Measurements from ENCODE around the gene THBS2.

The THBS2 gene

GRCh38 chr6:169173532-169174268, 79.9 kb downstream of the THBS2 start:
- Histone ChIP-seq H3K9ac (ENCODE audit: low read length) (no peak overlapping the region), H2BK15ac (ENCODE audit: low read depth, poor library complexity, severe bottlenecking) (no peak overlapping the region), H3K4ac (ENCODE audit: low read depth in 1 of 2, low read length in 2 of 2) (no peak overlapping the region), H3K27me3 (ENCODE audit: control insufficient read depth in 1 of 2, insufficient read depth in 1 of 2, low read length in 2 of 2) (no peaks in the 10 kb centered on the region), H3K4me3 (ENCODE audit: insufficient read depth in 1 of 2, low read depth in 1 of 2, low read length in 2 of 2) (no peak overlapping the region), H3K27ac (ENCODE audit: low read length, poor library complexity, severe bottlenecking) (no peak overlapping the region), H3K4me2 (ENCODE audit: low read length, poor library complexity, severe bottlenecking) (no peak overlapping the region), H2AK5ac (ENCODE audit: low read length, severe bottlenecking) (no peak overlapping the region), H2BK12ac (ENCODE audit: low read length in 2 of 2) (no peak overlapping the region), H4K8ac (ENCODE audit: low read length) (no peak overlapping the region), H3K18ac (ENCODE audit: low read depth in 1 of 2, low read length in 2 of 2) (no peak overlapping the region), H3K23ac (ENCODE audit: low read length in 2 of 2) (no peak overlapping the region), H4K91ac (ENCODE audit: low read length) (no peak overlapping the region), H2BK5ac (ENCODE audit: low read depth, low read length, poor library complexity, severe bottlenecking) (no peak overlapping the region), H3K4me1 (ENCODE audit: control insufficient read depth, insufficient read depth, low read depth, low read length) (peaks cover 20% of the 10 kb centered on the region), H3K14ac (ENCODE audit: low read length in 2 of 2) (no peak overlapping the region), H3K79me1 (replicated peaks; ENCODE audit: low read length, poor library complexity, severe bottlenecking) (no peaks in the 10 kb centered on the region), H3K36me3 (ENCODE audit: control insufficient read depth in 1 of 2, insufficient read depth in 2 of 2, low read depth in 1 of 2, low read length in 2 of 2) (no peaks in the 10 kb centered on the region), H2AFZ (ENCODE audit: low read depth, low read length) (no peak overlapping the region), H2BK120ac (ENCODE audit: low read depth, low read length) (no peak overlapping the region), H3K9me3 (ENCODE audit: control insufficient read depth, low read length) (no peaks in the 10 kb centered on the region)
- DNase-seq, result no peak
- 90% methylated on average over 24 of the region's 25 CpGs for WGBS

GRCh38 chr6:169172946-169173345, 80.7 kb downstream of the THBS2 start:
- Histone ChIP-seq H3K18ac (ENCODE audit: low read depth in 1 of 2, low read length in 2 of 2) (no peak overlapping the region), H3K79me1 (replicated peaks; ENCODE audit: low read length, poor library complexity, severe bottlenecking) (no peaks in the 10 kb centered on the region), H3K4ac (ENCODE audit: low read depth in 1 of 2, low read length in 2 of 2) (no peak overlapping the region), H3K4me2 (ENCODE audit: low read length, poor library complexity, severe bottlenecking) (no peak overlapping the region), H2BK15ac (ENCODE audit: low read depth, poor library complexity, severe bottlenecking) (no peak overlapping the region), H3K27ac (ENCODE audit: low read length, poor library complexity, severe bottlenecking) (peak overlapping the region; percentile 57), H3K4me3 (ENCODE audit: insufficient read depth in 1 of 2, low read depth in 1 of 2, low read length in 2 of 2) (no peak overlapping the region), H4K8ac (ENCODE audit: low read length) (no peak overlapping the region), H3K4me1 (ENCODE audit: control insufficient read depth, insufficient read depth, low read depth, low read length) (peaks cover 21% of the 10 kb centered on the region), H3K36me3 (ENCODE audit: control insufficient read depth in 1 of 2, insufficient read depth in 2 of 2, low read depth in 1 of 2, low read length in 2 of 2) (peaks cover 0 to 2% of the 10 kb centered on the region in 2 experiments), H3K9me3 (ENCODE audit: control insufficient read depth, low read length) (no peaks in the 10 kb centered on the region), H3K9ac (ENCODE audit: low read length) (peak overlapping the region; percentile 45), H2BK12ac (ENCODE audit: low read length in 2 of 2) (no peak overlapping the region), H2BK5ac (ENCODE audit: low read depth, low read length, poor library complexity, severe bottlenecking) (no peak overlapping the region), H4K91ac (ENCODE audit: low read length) (no peak overlapping the region), H3K14ac (ENCODE audit: low read length in 2 of 2) (no peak overlapping the region), H3K23ac (ENCODE audit: low read length in 2 of 2) (no peak overlapping the region), H2AFZ (ENCODE audit: low read depth, low read length) (no peak overlapping the region), H3K27me3 (ENCODE audit: control insufficient read depth in 1 of 2, insufficient read depth in 1 of 2, low read length in 2 of 2) (no peaks in the 10 kb centered on the region), H2AK5ac (ENCODE audit: low read length, severe bottlenecking) (peak overlapping the region; percentile 35), H2BK120ac (ENCODE audit: low read depth, low read length) (no peak overlapping the region)
- WGBS, result 92% methylated on average over 8 of the region's 9 CpGs
- DNase-seq, result no peak

GRCh38 chr6:169172456-169172855, 81.2 kb downstream of the THBS2 start:
- H3K4me3 ChIP-seq (ENCODE audit: insufficient read depth in 1 of 2, low read depth in 1 of 2, low read length in 2 of 2), result no peak overlapping the region
- H2AFZ ChIP-seq (ENCODE audit: low read depth, low read length), result no peak overlapping the region
- no peak overlapping the region for H4K8ac ChIP-seq (ENCODE audit: low read length)
- no peak overlapping the region for H4K91ac ChIP-seq (ENCODE audit: low read length)
- no peak overlapping the region for H3K23ac ChIP-seq (ENCODE audit: low read length in 2 of 2)
- peak overlapping the region; percentile 45 for H3K9ac ChIP-seq (ENCODE audit: low read length)
- DNase-seq, result peak; percentile 3
- no peak overlapping the region for H3K4me2 ChIP-seq (ENCODE audit: low read length, poor library complexity, severe bottlenecking)
- H2BK5ac ChIP-seq (ENCODE audit: low read depth, low read length, poor library complexity, severe bottlenecking), result no peak overlapping the region
- no peak overlapping the region for H3K4ac ChIP-seq (ENCODE audit: low read depth in 1 of 2, low read length in 2 of 2)
- no peak overlapping the region for H2BK12ac ChIP-seq (ENCODE audit: low read length in 2 of 2)
- no peak overlapping the region for H2BK120ac ChIP-seq (ENCODE audit: low read depth, low read length)
- H3K18ac ChIP-seq (ENCODE audit: low read depth in 1 of 2, low read length in 2 of 2), result no peak overlapping the region
- 66% methylated on average over 8 of the region's 12 CpGs for WGBS
- H3K79me1 ChIP-seq (replicated peaks; ENCODE audit: low read length, poor library complexity, severe bottlenecking), result no peaks in the 10 kb centered on the region
- H2AK5ac ChIP-seq (ENCODE audit: low read length, severe bottlenecking), result no peak overlapping the region
- H2BK15ac ChIP-seq (ENCODE audit: low read depth, poor library complexity, severe bottlenecking), result no peak overlapping the region
- H3K27me3 ChIP-seq (ENCODE audit: control insufficient read depth in 1 of 2, insufficient read depth in 1 of 2, low read length in 2 of 2), result no peaks in the 10 kb centered on the region
- peak overlapping the region; percentile 63 for H3K27ac ChIP-seq (ENCODE audit: low read length, poor library complexity, severe bottlenecking)
- no peak overlapping the region for H3K14ac ChIP-seq (ENCODE audit: low read length in 2 of 2)
- peaks cover 24% of the 10 kb centered on the region for H3K4me1 ChIP-seq (ENCODE audit: control insufficient read depth, insufficient read depth, low read depth, low read length)
- peaks cover 0 to 2% of the 10 kb centered on the region in 2 experiments for H3K36me3 ChIP-seq (ENCODE audit: control insufficient read depth in 1 of 2, insufficient read depth in 2 of 2, low read depth in 1 of 2, low read length in 2 of 2)
- H3K9me3 ChIP-seq (ENCODE audit: control insufficient read depth, low read length), result no peaks in the 10 kb centered on the region

- Histone ChIP-seq H3K23ac (ENCODE audit: low read length in 2 of 2) (no peak overlapping the region), H2AFZ (ENCODE audit: low read depth, low read length) (no peak overlapping the region), H3K18ac (ENCODE audit: low read depth in 1 of 2, low read length in 2 of 2) (no peak overlapping the region), H2BK15ac (ENCODE audit: low read depth, poor library complexity, severe bottlenecking) (no peak overlapping the region), H3K27me3 (ENCODE audit: control insufficient read depth in 1 of 2, insufficient read depth in 1 of 2, low read length in 2 of 2) (no peaks in the 10 kb centered on the region), H3K4ac (ENCODE audit: low read depth in 1 of 2, low read length in 2 of 2) (no peak overlapping the region), H2BK120ac (ENCODE audit: low read depth, low read length) (no peak overlapping the region), H3K9ac (ENCODE audit: low read length) (peak overlapping the region; percentile 45), H3K4me1 (ENCODE audit: control insufficient read depth, insufficient read depth, low read depth, low read length) (peaks cover 22% of the 10 kb centered on the region), H4K91ac (ENCODE audit: low read length) (no peak overlapping the region), H3K14ac (ENCODE audit: low read length in 2 of 2) (no peak overlapping the region), H3K27ac (ENCODE audit: low read length, poor library complexity, severe bottlenecking) (peak overlapping the region; percentile 63), H2BK12ac (ENCODE audit: low read length in 2 of 2) (no peak overlapping the region), H2BK5ac (ENCODE audit: low read depth, low read length, poor library complexity, severe bottlenecking) (peak overlapping the region; percentile 85), H3K36me3 (ENCODE audit: control insufficient read depth in 1 of 2, insufficient read depth in 2 of 2, low read depth in 1 of 2, low read length in 2 of 2) (peaks cover 0 to 2% of the 10 kb centered on the region in 2 experiments), H3K79me1 (replicated peaks; ENCODE audit: low read length, poor library complexity, severe bottlenecking) (no peaks in the 10 kb centered on the region), H3K9me3 (ENCODE audit: control insufficient read depth, low read length) (no peaks in the 10 kb centered on the region), H4K8ac (ENCODE audit: low read length) (no peak overlapping the region), H3K4me3 (ENCODE audit: insufficient read depth in 1 of 2, low read depth in 1 of 2, low read length in 2 of 2) (no peak overlapping the region), H3K4me2 (ENCODE audit: low read length, poor library complexity, severe bottlenecking) (no peak overlapping the region), H2AK5ac (ENCODE audit: low read length, severe bottlenecking) (no peak overlapping the region)
- 88% methylated on average over 8 of the region's 8 CpGs for WGBS
- DNase-seq, result no peak
Measured at GRCh38 chr6:169171951-169172350, 81.7 kb downstream of the THBS2 start.
